Activated CD8-positive, alpha-beta T cell treated with anti-CD3 and anti-CD28 coated beads for 36 hours (primary cell): ENCODE results near the gene SLC9C2. TPM values are rescaled to one million over a fixed set of nuclear protein-coding genes. Genes with fewer than 3 reads are reported as not detected.

Experiments used
- ATAC-seq: fragments of 200-7000 bp; cut with Tn5 transposase; one replicate; pipeline ENCODE4 v1.10.0; 2021; ENCODE audit warnings: mild to moderate bottlenecking, moderate library complexity
- CTCF ChIA-PET: fragments of 350-600 bp; sonication (Branson Sonifier 250); formaldehyde crosslinking; loops from one replicate; lab custom pipeline; 2021; ENCODE audit warnings: antibody characterized with exemption; lab: Charles Lee
- POLR2A ChIA-PET: fragments of 350-600 bp; sonication (Branson Sonifier 250); formaldehyde crosslinking; loops from one replicate; lab custom pipeline; 2021; ENCODE audit warnings: antibody characterized with exemption; lab: Charles Lee
- DNase-seq: peaks from one replicate; pipeline ENCODE4 v3.0.0-alpha.2; 2020
- H3K27ac Mint-ChIP-seq: one replicate; pipeline ENCODE4 v1.8.0; 2021; ENCODE audit warnings: mild to moderate bottlenecking, mixed read lengths
- H3K27me3 Mint-ChIP-seq: one replicate; pipeline ENCODE4 v1.8.0; 2021; ENCODE audit warnings: mixed read lengths
- H3K36me3 Mint-ChIP-seq: one replicate; pipeline ENCODE4 v1.8.0; 2021; ENCODE audit warnings: low read depth, mixed read lengths
- H3K4me1 Mint-ChIP-seq: one replicate; pipeline ENCODE4 v1.8.0; 2021; ENCODE audit warnings: low read depth, mixed read lengths
- H3K4me3 Mint-ChIP-seq: one replicate; pipeline ENCODE4 v1.8.0; 2021; ENCODE audit warnings: mild to moderate bottlenecking, moderate library complexity, mixed read lengths
- H3K9me3 Mint-ChIP-seq: one replicate; pipeline ENCODE4 v1.8.0; 2021; ENCODE audit warnings: mixed read lengths
- CTCF ChIP-seq: fragments of 200-600 bp; IDR thresholded peaks from one replicate; pipeline ENCODE4 v1.8.0; 2022; ENCODE audit warnings: antibody characterized with exemption, mild to moderate bottlenecking
- intact Hi-C: fragments of 100-400 bp; cut with micrococcal nuclease; formaldehyde crosslinking; loops from one replicate; pipeline ENCODE4 v1.10.0; 2022
- total RNA-seq, 2 experiments: library from RNA; stranded (reverse); gene quantifications; one replicate each; pipeline ENCODE4 v1.2.3, GENCODE V29; 2021

Gene SLC9C2
- total RNA-seq, 2 experiments from 2014 or later, result not detected

DNA sequence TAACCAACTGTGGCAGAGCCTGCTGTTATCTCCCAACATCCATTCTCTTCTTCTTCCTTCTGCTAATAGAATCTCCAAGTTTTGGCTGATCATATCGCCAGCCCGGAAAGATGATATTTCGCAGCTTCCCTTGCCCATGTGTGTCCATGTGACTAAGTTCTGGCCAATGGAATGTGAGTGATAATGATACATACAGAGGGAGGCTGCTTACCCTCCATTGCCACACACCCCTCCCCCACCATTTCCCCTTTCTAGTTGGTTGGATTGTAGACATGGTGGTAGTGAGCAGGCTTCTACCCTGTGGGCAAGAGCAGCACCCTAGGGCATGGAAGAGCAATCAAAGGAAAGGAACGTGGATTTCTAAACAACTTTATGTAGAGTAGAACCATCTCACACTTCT, 48.8 kb downstream of the SLC9C2 start:
- H3K4me1 Mint-ChIP-seq, result peaks cover 60% of the 10 kb centered on the region
- H3K4me3 Mint-ChIP-seq, result no peak overlapping the region
- H3K27ac Mint-ChIP-seq, result no peak overlapping the region
- ChIA-PET CTCF (no interaction called here), POLR2A (interaction anchor here (1.0 kb wide), 1 partner anchor 78 kb away, joined by 3 read pairs; no protein-coding TSS in a partner anchor)
- intact Hi-C loops, result no loop called here
- no peak for ATAC-seq
- TF ChIP-seq CTCF, result no peak
- H3K9me3 Mint-ChIP-seq, result no peaks in the 10 kb centered on the region
- DNase-seq, result no peak
- H3K27me3 Mint-ChIP-seq, result no peaks in the 10 kb centered on the region
- no peaks in the 10 kb centered on the region for H3K36me3 Mint-ChIP-seq

DNA sequence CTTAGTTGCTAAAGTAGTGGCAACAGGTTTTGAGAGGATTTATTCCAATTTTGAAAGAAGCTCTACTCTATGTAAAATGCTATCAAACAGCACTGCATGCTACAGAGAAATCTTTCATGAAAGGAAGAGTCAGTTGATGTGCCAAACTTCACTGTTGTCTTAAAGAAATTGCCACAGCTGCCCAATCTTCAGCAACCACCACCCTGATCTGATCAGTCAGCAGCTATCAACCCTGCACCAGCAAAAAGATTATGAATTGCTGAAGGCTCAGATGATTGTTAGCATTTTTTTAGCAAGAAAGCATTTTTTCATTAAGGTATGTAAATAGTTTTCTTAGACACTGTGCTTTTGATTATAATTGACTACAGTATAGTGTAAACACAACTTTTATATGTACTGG, 49.6 kb downstream of the SLC9C2 start:
- ATAC-seq, result no peak
- no peak for TF ChIP-seq CTCF
- Mint-ChIP-seq H3K36me3 (no peaks in the 10 kb centered on the region), H3K27ac (no peak overlapping the region), H3K27me3 (no peaks in the 10 kb centered on the region), H3K4me3 (no peak overlapping the region), H3K4me1 (peaks cover 64% of the 10 kb centered on the region), H3K9me3 (no peaks in the 10 kb centered on the region)
- DNase-seq, result no peak
- ChIA-PET CTCF (interaction anchor here (1.5 kb wide), 1 partner anchor 20 kb away, joined by 4 read pairs; no protein-coding TSS in a partner anchor), POLR2A (no interaction called here)
- intact Hi-C loops, result no loop called here

GRCh38 chr1:173551699-173552098, 51.2 kb downstream of the SLC9C2 start:
- POLR2A ChIA-PET, result interaction anchor here (0.6 kb wide), 1 partner anchor 28 kb away, joined by 3 read pairs; no protein-coding TSS in a partner anchor
- H3K9me3 Mint-ChIP-seq, result no peaks in the 10 kb centered on the region
- DNase-seq, result no peak
- ATAC-seq, result peak; percentile 21
- peaks cover 67% of the 10 kb centered on the region for H3K4me1 Mint-ChIP-seq
- H3K36me3 Mint-ChIP-seq, result no peaks in the 10 kb centered on the region
- CTCF ChIA-PET, result no interaction called here
- no peak overlapping the region for H3K4me3 Mint-ChIP-seq
- TF ChIP-seq CTCF, result no peak
- peak overlapping the region; percentile 94 for H3K27ac Mint-ChIP-seq
- intact Hi-C loops, result no loop called here
- H3K27me3 Mint-ChIP-seq, result no peaks in the 10 kb centered on the region

DNA sequence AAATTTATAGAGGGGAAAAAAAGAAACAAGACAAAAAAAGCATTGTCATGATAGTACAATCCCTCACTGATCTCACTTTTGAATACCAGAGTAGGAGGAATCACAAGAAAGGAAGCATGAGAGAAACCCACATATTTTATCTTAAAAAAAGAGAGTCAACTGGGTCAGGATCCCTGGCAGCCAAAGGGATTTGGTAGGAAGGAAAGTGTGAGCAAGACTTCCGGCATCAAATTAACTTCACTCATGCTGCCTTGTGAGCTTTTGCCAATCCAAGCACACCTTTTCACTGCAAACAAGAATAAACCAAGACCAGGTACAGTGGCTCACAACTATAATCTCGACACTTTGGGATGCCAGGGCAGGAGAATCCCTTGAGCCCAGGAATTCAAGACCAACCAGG, 53.1 kb downstream of the SLC9C2 start:
- intact Hi-C loops, result no loop called here
- Mint-ChIP-seq H3K27ac (peak overlapping the region; percentile 56), H3K27me3 (no peaks in the 10 kb centered on the region), H3K9me3 (no peaks in the 10 kb centered on the region), H3K4me1 (peaks cover 63% of the 10 kb centered on the region), H3K36me3 (no peaks in the 10 kb centered on the region), H3K4me3 (no peak overlapping the region)
- ATAC-seq, result no peak
- DNase-seq, result no peak
- CTCF ChIA-PET, result interaction anchor here (0.8 to 1.1 kb wide), 2 partner anchors 120 to 130 kb away, joined by 3 read pairs; no protein-coding TSS in a partner anchor
- no peak for TF ChIP-seq CTCF
- POLR2A ChIA-PET, result no interaction called here

DNA sequence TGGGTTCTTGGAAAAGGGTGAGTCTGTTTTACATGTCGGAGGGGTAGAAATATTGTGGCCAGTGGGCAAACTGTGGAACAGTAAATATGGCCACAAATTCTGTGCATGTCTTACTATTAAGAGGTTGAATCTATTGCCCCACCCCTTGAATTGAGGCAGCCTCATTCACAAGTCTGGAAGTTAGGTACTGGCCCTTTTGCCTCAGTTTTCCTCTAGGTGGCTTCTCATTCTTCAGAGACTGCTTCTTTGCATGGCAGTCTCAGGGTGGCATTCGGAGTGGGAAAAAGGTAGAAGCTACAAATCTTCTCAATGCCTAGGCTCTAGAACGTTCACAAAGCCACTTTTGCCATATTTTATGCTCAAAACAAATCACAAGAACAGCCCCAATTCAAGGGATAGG, 57.2 kb downstream of the SLC9C2 start:
- no peak overlapping the region for H3K4me3 Mint-ChIP-seq
- no peak overlapping the region for H3K27ac Mint-ChIP-seq
- H3K4me1 Mint-ChIP-seq, result peaks cover 22% of the 10 kb centered on the region
- TF ChIP-seq CTCF, result no peak
- no peaks in the 10 kb centered on the region for H3K9me3 Mint-ChIP-seq
- ChIA-PET POLR2A (no interaction called here), CTCF (no interaction called here)
- ATAC-seq (no peak), DNase-seq (no peak)
- no peaks in the 10 kb centered on the region for H3K27me3 Mint-ChIP-seq
- intact Hi-C loops, result no loop called here
- no peaks in the 10 kb centered on the region for H3K36me3 Mint-ChIP-seq
